SK-N-MC (cell line): ENCODE results near the gene C12orf56.
"Not testable (repeated sequence)": the region's sequence is repeated elsewhere in the genome, so short reads cannot be mapped to it uniquely, and the experiment has no call there.

Source experiments
- DNase-seq: peaks from one replicate; pipeline ENCODE4 v3.0.0-alpha.2; 2011; ENCODE audit warnings: low read depth, low spot score
- H3K27ac ChIP-seq: fragments of 200-600 bp; sonication (generic); 2 replicates; pipeline ENCODE4 v1.5.1; 2016; ENCODE audit warnings: mixed run types
- H3K36me3 ChIP-seq: fragments of 200-600 bp; sonication (generic); 2 replicates; pipeline ENCODE4 v1.6.1; 2017; ENCODE audit warnings: antibody characterized with exemption, low read length, mixed read lengths; ENCODE audit not compliant: insufficient read depth
- H3K4me3 ChIP-seq: fragments of 200-600 bp; sonication (generic); 2 replicates; pipeline ENCODE4 v1.5.1; 2016
- H3K9ac ChIP-seq: fragments of 200-600 bp; sonication (generic); 2 replicates; pipeline ENCODE4 v1.8.0; 2017; ENCODE audit warnings: mixed run types, mixed read lengths; ENCODE audit not compliant: insufficient read length
- H3K9me3 ChIP-seq: fragments of 200-600 bp; sonication (generic); 2 replicates; pipeline ENCODE4 v1.6.1; 2017; ENCODE audit warnings: low read depth, mild to moderate bottlenecking, antibody characterized with exemption, low read length, moderate library complexity, mixed read lengths
- EZH2 ChIP-seq: fragments of 200-600 bp; sonication (generic); IDR thresholded peaks from one replicate; pipeline ENCODE4 v1.6.1; 2017; ENCODE audit warnings: antibody characterized with exemption
- FOXP2 ChIP-seq: optimal IDR thresholded peaks from 2 replicates; pipeline ENCODE3; 2011; ENCODE audit warnings: mild to moderate bottlenecking, moderate library complexity; ENCODE audit not compliant: insufficient read depth; ENCODE audit errors: extremely low read length, control extremely low read depth
- POLR2AphosphoS5 ChIP-seq: IDR thresholded peaks from 2 replicates; pipeline ENCODE4 v1.6.1; 2012; ENCODE audit warnings: mild to moderate bottlenecking, low read depth, low read length, borderline replicate concordance

Gene C12orf56

GRCh38 chr12:64222009-64222765 lies 168.4 kb downstream of the C12orf56 start, which contains the start of gene KICS2:
TSS of gene KICS2 (minus strand) at chr12:64222296. CDS start at chr12:64222237, 59 bp downstream.
- no peaks in the 10 kb centered on the region for H3K36me3 ChIP-seq
- peak within 1 kb of the TSS; percentile 93 for H3K4me3 ChIP-seq
- peak within 1 kb of the TSS; percentile 75; the same call in 1 of the 2 replicates for H3K27ac ChIP-seq
- H3K9me3 ChIP-seq = no peaks in the 10 kb centered on the region
- H3K9ac ChIP-seq = peak within 1 kb of the TSS; percentile 90
- no peak for DNase-seq
- TF ChIP-seq EZH2 = no peak
- TF ChIP-seq FOXP2 = peak; percentile 51
- peak; percentile 88 for TF ChIP-seq POLR2AphosphoS5

GRCh38 chr12:64221651-64222008 lies 168.9 kb downstream of the C12orf56 start:
- Histone ChIP-seq H3K4me3 (peak overlapping the region; percentile 93), H3K9me3 (no peaks in the 10 kb centered on the region), H3K9ac (peak overlapping the region; percentile 90), H3K36me3 (no peaks in the 10 kb centered on the region), H3K27ac (peak overlapping the region; percentile 75; the same call in 1 of the 2 replicates)
- TF ChIP-seq POLR2AphosphoS5 = peak; percentile 48; the same call in 1 of the 2 replicates
- TF ChIP-seq EZH2 = no peak
- TF ChIP-seq FOXP2 = no peak
- DNase-seq = no peak

GRCh38 chr12:64220046-64220445 lies 170.5 kb downstream of the C12orf56 start:
- no peak overlapping the region for H3K9ac ChIP-seq
- TF ChIP-seq EZH2 (no peak), POLR2AphosphoS5 (no peak), FOXP2 (no peak)
- no peaks in the 10 kb centered on the region for H3K9me3 ChIP-seq
- no peak for DNase-seq
- H3K4me3 ChIP-seq = 0 out of 2 replicates have a peak overlapping the region, but pooled peaks have one; percentile 14
- no peaks in the 10 kb centered on the region for H3K36me3 ChIP-seq
- H3K27ac ChIP-seq = no peak overlapping the region; the same call in 1 of the 2 replicates

DNA sequence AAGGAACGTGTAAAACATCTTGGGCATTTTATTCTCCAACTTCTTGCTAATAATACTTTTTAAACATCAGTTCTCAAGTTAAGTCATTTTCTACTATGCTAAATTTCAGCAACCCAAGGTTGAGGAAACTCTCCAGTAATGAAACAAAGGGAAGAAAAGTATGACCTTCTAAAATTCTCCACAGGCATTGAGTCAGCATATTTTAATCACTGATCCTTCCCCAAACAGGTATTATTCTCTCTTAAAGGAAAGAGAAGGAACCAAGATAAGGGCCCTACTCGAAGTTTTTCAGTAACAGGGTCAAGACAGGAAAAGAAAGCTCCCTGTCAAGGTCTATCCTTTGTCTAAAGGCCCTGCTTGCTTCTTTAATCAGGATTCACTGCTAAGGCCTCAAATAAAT lies 171.4 kb downstream of the C12orf56 start:
- Histone ChIP-seq H3K36me3 (no peaks in the 10 kb centered on the region; the same call in 1 of the 2 replicates), H3K4me3 (peak overlapping the region; percentile 8; the same call in 1 of the 2 replicates), H3K27ac (peak overlapping the region; percentile 25; the same call in 1 of the 2 replicates), H3K9ac (peak overlapping the region; percentile 17), H3K9me3 (no peaks in the 10 kb centered on the region)
- TF ChIP-seq POLR2AphosphoS5 (no peak), EZH2 (no peak), FOXP2 (no peak)
- no peak for DNase-seq

GRCh38 chr12:64218597-64218996 lies 172.0 kb downstream of the C12orf56 start:
- no peak overlapping the region for H3K9ac ChIP-seq
- no peak overlapping the region for H3K27ac ChIP-seq
- TF ChIP-seq POLR2AphosphoS5 = no peak
- no peak for TF ChIP-seq FOXP2
- no peak for TF ChIP-seq EZH2
- no peak for DNase-seq
- H3K4me3 ChIP-seq = no peak overlapping the region
- no peaks in the 10 kb centered on the region for H3K9me3 ChIP-seq
- H3K36me3 ChIP-seq = no peaks in the 10 kb centered on the region; the same call in 1 of the 2 replicates

GRCh38 chr12:64217643-64218042 lies 172.9 kb downstream of the C12orf56 start:
- not testable (repeated sequence) for H3K27ac ChIP-seq, H3K4me3 ChIP-seq, H3K9ac ChIP-seq, DNase-seq, H3K9me3 ChIP-seq, H3K36me3 ChIP-seq

GRCh38 chr12:64216239-64216638 lies 174.3 kb downstream of the C12orf56 start:
- no peak for DNase-seq
- no peaks in the 10 kb centered on the region for H3K9me3 ChIP-seq
- peak overlapping the region; percentile 71 for H3K27ac ChIP-seq
- TF ChIP-seq EZH2 = no peak
- TF ChIP-seq POLR2AphosphoS5 = no peak
- no peak for TF ChIP-seq FOXP2
- no peak overlapping the region for H3K9ac ChIP-seq
- peaks cover 11% of the 10 kb centered on the region; the same call in 1 of the 2 replicates for H3K36me3 ChIP-seq
- 0 out of 2 replicates have a peak overlapping the region, but pooled peaks have one; percentile 30 for H3K4me3 ChIP-seq
